Measurements from ENCODE around the gene DNAJC24.

Gene DNAJC24

DNA sequence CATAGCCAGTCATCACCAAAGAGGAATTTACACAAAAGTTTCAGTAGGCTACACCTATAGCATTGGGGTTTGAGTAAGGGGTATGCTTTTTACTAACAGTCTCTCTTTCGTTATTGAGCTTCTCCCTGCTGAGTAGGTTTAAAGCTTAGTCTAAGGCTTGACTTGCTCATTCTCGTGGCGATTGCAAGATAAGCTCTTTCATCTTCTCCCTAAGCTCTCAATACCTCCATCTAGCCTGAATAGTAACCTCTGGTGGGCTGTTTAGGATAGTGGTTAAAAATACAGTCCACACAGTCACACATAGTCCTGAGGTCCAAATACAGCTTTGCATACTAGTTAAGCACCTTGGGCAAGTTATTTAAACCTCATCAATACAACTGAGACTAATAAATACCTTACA lies 74.1 kb downstream of the DNAJC24 start:
- no peak overlapping the region for H3K4me3 ChIP-seq (replicated peaks in 1 of 2; ENCODE audit: low read depth in 2 of 2, low read length in 2 of 2)
- DNase-seq (ENCODE audit: low read depth in 2 of 2): no peak
- TF ChIP-seq, protein P1, sequence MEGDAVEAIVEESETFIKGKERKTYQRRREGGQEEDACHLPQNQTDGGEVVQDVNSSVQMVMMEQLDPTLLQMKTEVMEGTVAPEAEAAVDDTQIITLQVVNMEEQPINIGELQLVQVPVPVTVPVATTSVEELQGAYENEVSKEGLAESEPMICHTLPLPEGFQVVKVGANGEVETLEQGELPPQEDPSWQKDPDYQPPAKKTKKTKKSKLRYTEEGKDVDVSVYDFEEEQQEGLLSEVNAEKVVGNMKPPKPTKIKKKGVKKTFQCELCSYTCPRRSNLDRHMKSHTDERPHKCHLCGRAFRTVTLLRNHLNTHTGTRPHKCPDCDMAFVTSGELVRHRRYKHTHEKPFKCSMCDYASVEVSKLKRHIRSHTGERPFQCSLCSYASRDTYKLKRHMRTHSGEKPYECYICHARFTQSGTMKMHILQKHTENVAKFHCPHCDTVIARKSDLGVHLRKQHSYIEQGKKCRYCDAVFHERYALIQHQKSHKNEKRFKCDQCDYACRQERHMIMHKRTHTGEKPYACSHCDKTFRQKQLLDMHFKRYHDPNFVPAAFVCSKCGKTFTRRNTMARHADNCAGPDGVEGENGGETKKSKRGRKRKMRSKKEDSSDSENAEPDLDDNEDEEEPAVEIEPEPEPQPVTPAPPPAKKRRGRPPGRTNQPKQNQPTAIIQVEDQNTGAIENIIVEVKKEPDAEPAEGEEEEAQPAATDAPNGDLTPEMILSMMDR (IDR thresholded peaks at IDR 0.05; ENCODE audit: low read depth, low read length): no peak

GRCh38 chr11:31445621-31446020 lies 76.0 kb downstream of the DNAJC24 start:
- DNase-seq (ENCODE audit: low read depth in 2 of 2): no peak
- no peak overlapping the region for H3K4me3 ChIP-seq (replicated peaks in 1 of 2; ENCODE audit: low read depth in 2 of 2, low read length in 2 of 2)
- TF ChIP-seq, protein P1 (IDR thresholded peaks at IDR 0.05; ENCODE audit: low read depth, low read length): no peak

DNA sequence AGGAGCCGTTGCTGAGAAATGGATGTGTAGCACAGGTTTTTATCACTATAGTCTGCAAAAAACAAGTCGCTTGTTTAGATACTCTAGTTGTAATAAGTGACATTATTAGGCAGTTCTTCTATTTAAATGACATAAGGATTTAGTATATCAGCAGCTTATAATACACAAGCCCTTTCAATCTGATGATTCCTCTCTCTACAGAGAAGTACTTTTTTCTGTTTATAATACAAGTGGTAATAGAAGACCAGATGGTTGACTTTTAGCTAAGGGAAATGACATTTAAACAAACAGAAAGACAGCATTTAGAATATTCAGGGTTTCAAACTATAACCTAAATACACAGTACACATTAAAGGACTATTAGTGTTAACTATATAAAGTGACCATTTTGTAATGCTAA lies 79.4 kb downstream of the DNAJC24 start:
- TF ChIP-seq, protein P1 (IDR thresholded peaks at IDR 0.05; ENCODE audit: low read depth, low read length): no peak
- no peak for DNase-seq (ENCODE audit: low read depth in 2 of 2)
- H3K4me3 ChIP-seq (replicated peaks in 1 of 2; ENCODE audit: low read depth in 2 of 2, low read length in 2 of 2): no peak overlapping the region

DNA sequence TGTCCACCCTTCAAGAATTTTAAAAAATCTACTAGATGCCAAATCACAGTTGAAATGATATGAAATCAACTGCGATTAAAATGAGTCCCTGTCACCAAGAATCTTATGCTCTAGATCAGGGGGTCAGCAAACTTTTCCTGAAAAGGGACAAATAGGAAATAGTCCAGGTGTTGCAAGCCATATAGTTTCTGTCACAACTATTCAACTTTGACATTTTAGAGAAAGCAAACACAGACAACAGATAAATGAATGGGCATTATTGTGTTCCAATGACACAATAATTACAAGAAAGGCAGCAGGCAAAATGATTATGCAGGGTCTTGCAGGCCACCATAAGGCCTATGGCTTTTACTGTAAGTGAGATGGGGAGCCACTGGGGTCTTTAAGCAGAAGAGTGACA lies 81.2 kb downstream of the DNAJC24 start:
- no peak for DNase-seq (ENCODE audit: low read depth in 2 of 2)
- no peak overlapping the region for H3K4me3 ChIP-seq (replicated peaks in 1 of 2; ENCODE audit: low read depth in 2 of 2, low read length in 2 of 2)
- TF ChIP-seq, protein P1 (IDR thresholded peaks at IDR 0.05; ENCODE audit: low read depth, low read length): no peak

- TF ChIP-seq, protein P1 (IDR thresholded peaks at IDR 0.05; ENCODE audit: low read depth, low read length): no peak
- no peak for DNase-seq (ENCODE audit: low read depth in 2 of 2)
- no peak overlapping the region for H3K4me3 ChIP-seq (replicated peaks in 1 of 2; ENCODE audit: low read depth in 2 of 2, low read length in 2 of 2)
Observed at GRCh38 chr11:31455177-31455576, 85.5 kb downstream of the DNAJC24 start.

- TF ChIP-seq, protein P1 (IDR thresholded peaks at IDR 0.05; ENCODE audit: low read depth, low read length): no peak
Observed at GRCh38 chr11:31464436-31464835, 94.8 kb downstream of the DNAJC24 start.

GRCh38 chr11:31474083-31474482 lies 104.4 kb downstream of the DNAJC24 start:
- DNase-seq (ENCODE audit: low read depth in 2 of 2): no peak
- H3K4me3 ChIP-seq (replicated peaks in 1 of 2; ENCODE audit: low read depth in 2 of 2, low read length in 2 of 2): no peak overlapping the region
- TF ChIP-seq, protein P1 (IDR thresholded peaks at IDR 0.05; ENCODE audit: low read depth, low read length): no peak

More at GRCh38 chr11:31464436-31464835, 94.8 kb downstream of the DNAJC24 start:
- H3K4me3 ChIP-seq (replicated peaks in 1 of 2; ENCODE audit: low read depth in 2 of 2, low read length in 2 of 2): no peak overlapping the region
- no peak for DNase-seq (ENCODE audit: low read depth in 2 of 2)

Measured in cardiac fibroblast (primary cell).